ENCODE measurements around the gene PIEZO1.

DNA sequence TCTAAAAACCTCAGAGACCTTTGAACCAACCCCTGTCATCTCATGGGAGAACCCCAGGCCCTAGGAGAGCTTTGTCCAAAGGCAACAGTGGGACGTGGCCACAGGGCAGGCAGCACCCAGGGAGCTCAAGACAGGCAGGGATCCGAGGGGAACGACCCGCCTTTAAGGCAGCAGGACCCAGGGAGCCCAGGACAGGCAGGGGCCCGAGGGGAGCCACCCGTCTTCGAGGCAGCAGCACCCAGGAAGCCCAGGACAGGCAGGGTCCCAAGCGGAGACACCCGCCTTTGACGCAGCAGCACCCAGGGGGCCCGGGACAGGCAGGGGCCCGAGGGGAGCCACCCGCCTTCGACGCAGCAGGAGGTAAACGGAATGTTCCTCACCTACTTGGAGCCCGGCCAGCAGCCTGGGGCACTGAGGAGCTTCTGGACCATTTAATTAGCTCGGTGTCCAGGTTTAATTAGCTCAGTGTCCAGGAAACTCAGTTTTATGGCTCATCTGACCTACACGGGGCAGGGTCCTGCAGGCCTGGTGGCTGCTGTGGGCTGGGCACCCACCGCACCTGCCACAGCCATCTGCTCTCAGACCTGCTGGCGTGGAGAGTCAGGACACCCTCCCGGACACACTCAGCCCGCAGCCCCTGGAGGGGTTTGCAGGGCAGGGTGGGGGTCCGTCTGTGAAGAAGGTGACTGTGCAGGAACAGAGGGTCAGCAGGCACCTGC, 24.4 kb downstream of the PIEZO1 start:
- TF ChIP-seq SP1 (IDR thresholded peaks at IDR 0.05; ENCODE audit: low read depth) (no peak), POLR2AphosphoS5 (IDR thresholded peaks at IDR 0.05; ENCODE audit: low read depth, low read length) (no peak), RAD21 (IDR thresholded peaks at IDR 0.05; ENCODE audit: low read depth) (no peak), ZNF274 (IDR thresholded peaks at IDR 0.05; ENCODE audit: low read depth, low read length) (no peak), EZH2phosphoT487 (IDR thresholded peaks at IDR 0.05; ENCODE audit: borderline replicate concordance) (no peak), POLR2A (IDR thresholded peaks at IDR 0.05; ENCODE audit: borderline replicate concordance, extremely low read depth, insufficient read depth, insufficient read length) (no peak), JUND (IDR thresholded peaks at IDR 0.05) (no peak), TCF7L2 (IDR thresholded peaks at IDR 0.05; ENCODE audit: borderline replicate concordance, extremely low read depth, insufficient read depth, insufficient read length) (no peak), EGR1 (IDR thresholded peaks at IDR 0.05; ENCODE audit: low read depth) (no peak)
- TF ChIP-seq, protein P1, sequence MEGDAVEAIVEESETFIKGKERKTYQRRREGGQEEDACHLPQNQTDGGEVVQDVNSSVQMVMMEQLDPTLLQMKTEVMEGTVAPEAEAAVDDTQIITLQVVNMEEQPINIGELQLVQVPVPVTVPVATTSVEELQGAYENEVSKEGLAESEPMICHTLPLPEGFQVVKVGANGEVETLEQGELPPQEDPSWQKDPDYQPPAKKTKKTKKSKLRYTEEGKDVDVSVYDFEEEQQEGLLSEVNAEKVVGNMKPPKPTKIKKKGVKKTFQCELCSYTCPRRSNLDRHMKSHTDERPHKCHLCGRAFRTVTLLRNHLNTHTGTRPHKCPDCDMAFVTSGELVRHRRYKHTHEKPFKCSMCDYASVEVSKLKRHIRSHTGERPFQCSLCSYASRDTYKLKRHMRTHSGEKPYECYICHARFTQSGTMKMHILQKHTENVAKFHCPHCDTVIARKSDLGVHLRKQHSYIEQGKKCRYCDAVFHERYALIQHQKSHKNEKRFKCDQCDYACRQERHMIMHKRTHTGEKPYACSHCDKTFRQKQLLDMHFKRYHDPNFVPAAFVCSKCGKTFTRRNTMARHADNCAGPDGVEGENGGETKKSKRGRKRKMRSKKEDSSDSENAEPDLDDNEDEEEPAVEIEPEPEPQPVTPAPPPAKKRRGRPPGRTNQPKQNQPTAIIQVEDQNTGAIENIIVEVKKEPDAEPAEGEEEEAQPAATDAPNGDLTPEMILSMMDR (IDR thresholded peaks at IDR 0.05 in 2 of 3, conservative IDR thresholded peaks at IDR 0.05 in 1 of 3; ENCODE audit: borderline replicate concordance in 1 of 3, insufficient read depth in 1 of 3, low read depth in 2 of 3, low read length in 2 of 3), result no peak
- TF ChIP-seq, protein P2, sequence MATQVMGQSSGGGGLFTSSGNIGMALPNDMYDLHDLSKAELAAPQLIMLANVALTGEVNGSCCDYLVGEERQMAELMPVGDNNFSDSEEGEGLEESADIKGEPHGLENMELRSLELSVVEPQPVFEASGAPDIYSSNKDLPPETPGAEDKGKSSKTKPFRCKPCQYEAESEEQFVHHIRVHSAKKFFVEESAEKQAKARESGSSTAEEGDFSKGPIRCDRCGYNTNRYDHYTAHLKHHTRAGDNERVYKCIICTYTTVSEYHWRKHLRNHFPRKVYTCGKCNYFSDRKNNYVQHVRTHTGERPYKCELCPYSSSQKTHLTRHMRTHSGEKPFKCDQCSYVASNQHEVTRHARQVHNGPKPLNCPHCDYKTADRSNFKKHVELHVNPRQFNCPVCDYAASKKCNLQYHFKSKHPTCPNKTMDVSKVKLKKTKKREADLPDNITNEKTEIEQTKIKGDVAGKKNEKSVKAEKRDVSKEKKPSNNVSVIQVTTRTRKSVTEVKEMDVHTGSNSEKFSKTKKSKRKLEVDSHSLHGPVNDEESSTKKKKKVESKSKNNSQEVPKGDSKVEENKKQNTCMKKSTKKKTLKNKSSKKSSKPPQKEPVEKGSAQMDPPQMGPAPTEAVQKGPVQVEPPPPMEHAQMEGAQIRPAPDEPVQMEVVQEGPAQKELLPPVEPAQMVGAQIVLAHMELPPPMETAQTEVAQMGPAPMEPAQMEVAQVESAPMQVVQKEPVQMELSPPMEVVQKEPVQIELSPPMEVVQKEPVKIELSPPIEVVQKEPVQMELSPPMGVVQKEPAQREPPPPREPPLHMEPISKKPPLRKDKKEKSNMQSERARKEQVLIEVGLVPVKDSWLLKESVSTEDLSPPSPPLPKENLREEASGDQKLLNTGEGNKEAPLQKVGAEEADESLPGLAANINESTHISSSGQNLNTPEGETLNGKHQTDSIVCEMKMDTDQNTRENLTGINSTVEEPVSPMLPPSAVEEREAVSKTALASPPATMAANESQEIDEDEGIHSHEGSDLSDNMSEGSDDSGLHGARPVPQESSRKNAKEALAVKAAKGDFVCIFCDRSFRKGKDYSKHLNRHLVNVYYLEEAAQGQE (IDR thresholded peaks at IDR 0.05; ENCODE audit: low read depth), result no peak
- TF ChIP-seq, protein P3, sequence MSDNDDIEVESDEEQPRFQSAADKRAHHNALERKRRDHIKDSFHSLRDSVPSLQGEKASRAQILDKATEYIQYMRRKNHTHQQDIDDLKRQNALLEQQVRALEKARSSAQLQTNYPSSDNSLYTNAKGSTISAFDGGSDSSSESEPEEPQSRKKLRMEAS (IDR thresholded peaks at IDR 0.05), result no peak
- TF ChIP-seq, protein P4, sequence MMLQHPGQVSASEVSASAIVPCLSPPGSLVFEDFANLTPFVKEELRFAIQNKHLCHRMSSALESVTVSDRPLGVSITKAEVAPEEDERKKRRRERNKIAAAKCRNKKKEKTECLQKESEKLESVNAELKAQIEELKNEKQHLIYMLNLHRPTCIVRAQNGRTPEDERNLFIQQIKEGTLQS (IDR thresholded peaks at IDR 0.05), result no peak

Measured in HCT116 (cell line).